LNCAP (cell line): ENCODE results near the gene CD22.

Experiments
- CTCF ChIP-seq: fragments of 450-650 bp; IDR thresholded peaks from 2 replicates; pipeline ENCODE4 v1.5.1; 2017; ENCODE audit warnings: mild to moderate bottlenecking

Gene CD22

GRCh38 chr19:35377656-35378055, 48.7 kb downstream of the CD22 start:
- TF ChIP-seq CTCF, result no peak

GRCh38 chr19:35378356-35378755, 49.4 kb downstream of the CD22 start:
- TF ChIP-seq CTCF, result no peak

- no peak for TF ChIP-seq CTCF
Measured at GRCh38 chr19:35379992-35380391, 51.0 kb downstream of the CD22 start.

GRCh38 chr19:35380450-35381124, 51.6 kb downstream of the CD22 start:
- no peak for TF ChIP-seq CTCF

GRCh38 chr19:35381318-35381717, 52.3 kb downstream of the CD22 start:
- no peak for TF ChIP-seq CTCF

- TF ChIP-seq CTCF, result no peak
Measured at GRCh38 chr19:35381926-35382325, 52.9 kb downstream of the CD22 start.

- no peak for TF ChIP-seq CTCF
Measured at GRCh38 chr19:35383536-35383935, 54.5 kb downstream of the CD22 start.
